Lower leg skin (tissue), 4 donors: Measurements from ENCODE around the gene BMP8A. TPM values are rescaled to one million over a fixed set of nuclear protein-coding genes. Genes with fewer than 3 reads are reported as not detected.
"Not testable (repeated sequence)": the region's sequence is repeated elsewhere in the genome, so short reads cannot be mapped to it uniquely, and the experiment has no call there.

ENCODE experiments used
- DNase-seq, 2 donors: peaks; one replicate each; pipeline ENCODE4 v3.0.0-alpha.2; 2019; ENCODE audit warnings: low spot score in 2 of 2
- H3K4me3 ChIP-seq: fragments of 200-600 bp; sonication (generic); 2 replicates; pipeline ENCODE4 v1.5.1; 2017; ENCODE audit warnings: mild to moderate bottlenecking, low read depth; ENCODE audit not compliant: poor library complexity, severe bottlenecking
- CTCF ChIP-seq, 3 donors: fragments of 450-650 bp; IDR thresholded peaks; one replicate each; pipeline ENCODE4 v1.5.1; 2016; ENCODE audit warnings: antibody characterized with exemption in 3 of 3, mild to moderate bottlenecking in 3 of 3, moderate library complexity in 2 of 3
- POLR2A ChIP-seq, 2 donors: fragments of 450-650 bp; IDR thresholded peaks; one replicate each; pipeline ENCODE4 v1.6.1; 2016 to 2017; ENCODE audit warnings: antibody characterized with exemption in 2 of 2, mild to moderate bottlenecking in 1 of 2, moderate library complexity in 1 of 2
- WGBS, 2 donors: methylation state at CpG; one replicate each; pipeline ENCODE4 v1.1.5; 2018; 5-methylcytosine and 5-hydroxymethylcytosine counted together
- intact Hi-C: fragments of 100-400 bp; cut with DNase I; formaldehyde crosslinking; loops from one replicate; pipeline ENCODE4 v1.15.0; 2023; ENCODE audit warnings: low total_unique reads
- total RNA-seq, 4 donors: library from RNA; depleted of rRNA; stranded (reverse); fragments of >200 nt; gene quantifications; one replicate each; pipeline ENCODE4 v1.1.0, GENCODE V29; 2016

BMP8A gene
- total RNA-seq, 4 donors from 2014 or later = 0.81 to 0.91 TPM; not detected in 2

- intact Hi-C loops = no loop called here
- H3K4me3 ChIP-seq = no peak overlapping the region
- no peak for DNase-seq
- TF ChIP-seq CTCF (IDR thresholded peaks at IDR 0.05) = no peak
- TF ChIP-seq POLR2A (IDR thresholded peaks at IDR 0.05) = no peak
- 92 to 94% methylated on average over 11 of the region's 11 CpGs for WGBS, 2 donors
Observed at GRCh38 chr1:39526466-39527189, 35.2 kb downstream of the BMP8A start.

GRCh38 chr1:39527190-39527579 is 35.7 kb downstream of the BMP8A start:
- H3K4me3 ChIP-seq, DNase-seq, intact Hi-C loops: not testable (repeated sequence)
- 86 to 88% methylated on average over 8 of the region's 8 CpGs for WGBS, 2 donors

GRCh38 chr1:39528082-39528481 is 36.6 kb downstream of the BMP8A start:
- intact Hi-C loops = no loop called here
- WGBS, 2 donors = 89% methylated on average over 4 of the region's 4 CpGs
- DNase-seq = no peak

GRCh38 chr1:39529901-39530535 is 38.6 kb downstream of the BMP8A start:
- intact Hi-C loops = no loop called here
- 86 to 89% methylated on average over 8 to 10 of the region's 10 CpGs for WGBS, 2 donors
- no peak for DNase-seq
- no peak for TF ChIP-seq POLR2A (IDR thresholded peaks at IDR 0.05)
- no peak for TF ChIP-seq CTCF (IDR thresholded peaks at IDR 0.05)
- H3K4me3 ChIP-seq = no peak overlapping the region

More at GRCh38 chr1:39528082-39528481, 36.6 kb downstream of the BMP8A start:
- H3K4me3 ChIP-seq = no peak overlapping the region
- TF ChIP-seq POLR2A (IDR thresholded peaks at IDR 0.05) (no peak), CTCF (IDR thresholded peaks at IDR 0.05) (no peak)

DNA sequence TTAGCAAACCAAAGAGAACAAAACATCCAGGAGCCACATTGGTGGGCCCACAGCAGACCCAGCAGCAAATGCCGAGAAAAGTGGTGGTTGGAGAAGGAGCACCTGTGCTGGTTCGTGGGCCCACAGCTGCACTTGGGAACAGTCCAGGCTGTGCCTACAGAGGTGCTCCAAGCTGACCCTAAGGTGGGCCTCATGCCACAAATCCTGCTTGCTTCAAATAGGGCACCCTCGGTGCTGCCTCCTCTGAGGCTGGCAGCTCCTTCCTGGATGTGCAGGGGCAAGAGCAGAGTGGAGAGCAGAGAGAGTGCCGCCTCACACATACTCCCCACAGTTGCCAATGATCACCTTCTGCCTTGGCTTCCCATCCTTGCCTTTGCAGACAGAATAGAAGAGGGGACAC is 40.1 kb downstream of the BMP8A start:
- TF ChIP-seq POLR2A (IDR thresholded peaks at IDR 0.05) (no peak), CTCF (IDR thresholded peaks at IDR 0.05) (no peak)
- intact Hi-C loops = no loop called here
- no peak overlapping the region for H3K4me3 ChIP-seq
- 94 to 96% methylated on average over 4 of the region's 4 CpGs for WGBS, 2 donors
- no peak for DNase-seq

- DNase-seq = no peak
- 100% methylated on average over 1 of the region's 1 CpG for WGBS, 2 donors
- no peak overlapping the region for H3K4me3 ChIP-seq
- TF ChIP-seq CTCF (IDR thresholded peaks at IDR 0.05) (no peak), POLR2A (IDR thresholded peaks at IDR 0.05) (no peak)
- intact Hi-C loops = no loop called here
Observed at GRCh38 chr1:39533442-39533841, 42.0 kb downstream of the BMP8A start.
